DOHH2 (cell line): ENCODE measurements around the gene IQSEC1.

Experiments used
- H3F3A ChIP-seq: fragments of 200-600 bp; sonication (generic), shearing (Covaris generic); 2 replicates; pipeline ENCODE4 v1.6.0; 2016; ENCODE audit warnings: antibody characterized with exemption, mild to moderate bottlenecking; ENCODE audit not compliant: control insufficient read depth, insufficient read depth
- H3K27ac ChIP-seq: fragments of 200-600 bp; sonication (generic); 2 replicates; pipeline ENCODE4 v1.5.1; 2014; ENCODE audit warnings: low read depth, mild to moderate bottlenecking, low read length, moderate library complexity
- H3K27me3 ChIP-seq: fragments of 200-600 bp; sonication (generic); 2 replicates; pipeline ENCODE4 v1.6.1; 2014; ENCODE audit warnings: mild to moderate bottlenecking, low read length, mixed read lengths; ENCODE audit not compliant: control insufficient read depth
- H3K36me3 ChIP-seq: fragments of 200-600 bp; sonication (generic); 2 replicates; pipeline ENCODE4 v1.6.1; 2014; ENCODE audit warnings: mild to moderate bottlenecking, low read length, moderate library complexity, mixed read lengths; ENCODE audit not compliant: control insufficient read depth
- H3K4me1 ChIP-seq: fragments of 200-600 bp; sonication (generic); 2 replicates; pipeline ENCODE4 v1.6.1; 2014; ENCODE audit warnings: mild to moderate bottlenecking, low read length, mixed read lengths; ENCODE audit not compliant: control insufficient read depth
- H3K4me2 ChIP-seq: fragments of 200-600 bp; sonication (generic); 2 replicates; pipeline ENCODE4 v1.6.0; 2014; ENCODE audit warnings: mild to moderate bottlenecking, low read length, moderate library complexity
- H3K4me3 ChIP-seq: fragments of 200-600 bp; sonication (generic); 2 replicates; pipeline ENCODE4 v1.5.1; 2014; ENCODE audit warnings: mild to moderate bottlenecking, low read length, mixed read lengths
- H3K79me2 ChIP-seq: fragments of 200-600 bp; sonication (generic); 2 replicates; pipeline ENCODE4 v1.6.1; 2014; ENCODE audit warnings: mild to moderate bottlenecking, low read length, mixed read lengths; ENCODE audit not compliant: control insufficient read depth
- H3K9me2 ChIP-seq: fragments of 200-600 bp; sonication (generic); replicated peaks from 2 replicates; pipeline ENCODE4 v1.6.1; 2014; ENCODE audit warnings: mild to moderate bottlenecking, low read length, mixed read lengths; ENCODE audit not compliant: control insufficient read depth
- H3K9me3 ChIP-seq: fragments of 200-600 bp; sonication (generic); 2 replicates; pipeline ENCODE4 v1.6.1; 2014; ENCODE audit warnings: antibody characterized with exemption, low read length, mixed read lengths; ENCODE audit not compliant: control insufficient read depth, insufficient read depth
- H4K20me1 ChIP-seq: fragments of 200-600 bp; sonication (generic); 2 replicates; pipeline ENCODE4 v1.6.0; 2014; ENCODE audit warnings: low read depth, mild to moderate bottlenecking, antibody characterized with exemption, low read length, moderate library complexity; ENCODE audit not compliant: control insufficient read depth, insufficient read depth
- CTCF ChIP-seq: fragments of 200-600 bp; sonication (generic); IDR thresholded peaks from one replicate; pipeline ENCODE4 v1.5.1; 2014; ENCODE audit warnings: antibody characterized with exemption, mild to moderate bottlenecking, low read depth, low read length; ENCODE audit not compliant: poor library complexity, severe bottlenecking
- EZH2phosphoT487 ChIP-seq: fragments of 200-600 bp; sonication (generic); IDR thresholded peaks from 2 replicates; pipeline ENCODE4 v1.6.1; 2017; ENCODE audit warnings: borderline replicate concordance, mild to moderate bottlenecking, antibody characterized with exemption, low read length, moderate library complexity, mixed read lengths

IQSEC1 gene

GRCh38 chr3:12916159-12916558, 157.1 kb downstream of the IQSEC1 start:
- no peaks in the 10 kb centered on the region for H3F3A ChIP-seq
- H3K4me1 ChIP-seq: no peaks in the 10 kb centered on the region
- TF ChIP-seq EZH2phosphoT487 (no peak), CTCF (no peak)
- no peak overlapping the region for H3K27ac ChIP-seq
- H3K79me2 ChIP-seq: no peaks in the 10 kb centered on the region
- H4K20me1 ChIP-seq: no peaks in the 10 kb centered on the region
- H3K4me2 ChIP-seq: no peak overlapping the region
- no peak overlapping the region for H3K4me3 ChIP-seq
- no peaks in the 10 kb centered on the region for H3K9me2 ChIP-seq
- H3K27me3 ChIP-seq: no peaks in the 10 kb centered on the region
- H3K36me3 ChIP-seq: no peaks in the 10 kb centered on the region
- no peaks in the 10 kb centered on the region for H3K9me3 ChIP-seq

- H3K9me2 ChIP-seq: no peaks in the 10 kb centered on the region
- H3F3A ChIP-seq: no peaks in the 10 kb centered on the region
- no peaks in the 10 kb centered on the region for H3K27me3 ChIP-seq
- no peaks in the 10 kb centered on the region for H3K36me3 ChIP-seq
- H3K4me1 ChIP-seq: no peaks in the 10 kb centered on the region
- H3K9me3 ChIP-seq: no peaks in the 10 kb centered on the region
- TF ChIP-seq CTCF (no peak), EZH2phosphoT487 (no peak)
- H3K4me2 ChIP-seq: no peak overlapping the region
- no peaks in the 10 kb centered on the region for H4K20me1 ChIP-seq
- H3K4me3 ChIP-seq: no peak overlapping the region
- H3K27ac ChIP-seq: no peak overlapping the region
- H3K79me2 ChIP-seq: no peaks in the 10 kb centered on the region
These were observed 159.1 kb downstream of the IQSEC1 start for GRCh38 chr3:12914088-12914487.

- Histone ChIP-seq H3K27ac (no peak overlapping the region), H3K9me2 (no peaks in the 10 kb centered on the region), H3K36me3 (no peaks in the 10 kb centered on the region), H4K20me1 (no peaks in the 10 kb centered on the region), H3K27me3 (no peaks in the 10 kb centered on the region), H3K79me2 (no peaks in the 10 kb centered on the region), H3K9me3 (no peaks in the 10 kb centered on the region), H3F3A (no peaks in the 10 kb centered on the region), H3K4me1 (no peaks in the 10 kb centered on the region), H3K4me2 (no peak overlapping the region), H3K4me3 (no peak overlapping the region)
- TF ChIP-seq CTCF: no peak
- no peak for TF ChIP-seq EZH2phosphoT487
These were observed 161.3 kb downstream of the IQSEC1 start for GRCh38 chr3:12911881-12912415.
